ENCODE results near the gene AKAP13.

Gene AKAP13

GRCh38 chr15:85718271-85718971, 338.0 kb downstream of the AKAP13 start:
- DNase-seq, result no peak

GRCh38 chr15:85718981-85719380, 338.6 kb downstream of the AKAP13 start:
- DNase-seq, result no peak

- DNase-seq, result no peak
Observed at GRCh38 chr15:85722374-85723152, 342.2 kb downstream of the AKAP13 start.

- no peak for DNase-seq
Observed at GRCh38 chr15:85723960-85724945, 343.9 kb downstream of the AKAP13 start.

GRCh38 chr15:85725019-85725418, 344.6 kb downstream of the AKAP13 start:
- no peak for DNase-seq

- no peak for DNase-seq
Observed at GRCh38 chr15:85725564-85725963, 345.2 kb downstream of the AKAP13 start.

GRCh38 chr15:85726454-85726853, 346.1 kb downstream of the AKAP13 start:
- no peak for DNase-seq

GRCh38 chr15:85727068-85727467, 346.7 kb downstream of the AKAP13 start:
- no peak for DNase-seq

GRCh38 chr15:85730001-85730820, 349.8 kb downstream of the AKAP13 start:
- peak; percentile 59 for DNase-seq

- no peak for DNase-seq
Observed at GRCh38 chr15:85733416-85733815, 353.0 kb downstream of the AKAP13 start.

GRCh38 chr15:85737061-85737460, 356.7 kb downstream of the AKAP13 start:
- DNase-seq, result no peak

- DNase-seq, result no peak
Observed at GRCh38 chr15:85741021-85741421, 360.6 kb downstream of the AKAP13 start.

- DNase-seq, result no peak
Observed at GRCh38 chr15:85741662-85742061, 361.3 kb downstream of the AKAP13 start.

- DNase-seq, result no peak
Observed at GRCh38 chr15:85742186-85742821, 361.9 kb downstream of the AKAP13 start.

GRCh38 chr15:85743392-85744055, 363.1 kb downstream of the AKAP13 start:
- DNase-seq, result no peak

- DNase-seq, result no peak
Observed at GRCh38 chr15:85744579-85744978, 364.2 kb downstream of the AKAP13 start.

GRCh38 chr15:85745023-85745422, 364.6 kb downstream of the AKAP13 start:
- no peak for DNase-seq

- DNase-seq, result no peak
Observed at GRCh38 chr15:85745525-85746150, 365.2 kb downstream of the AKAP13 start.

- no peak for DNase-seq
Observed at GRCh38 chr15:85746641-85747040, 366.2 kb downstream of the AKAP13 start.

- DNase-seq, result peak; percentile 2
Observed at GRCh38 chr15:85748176-85748575, 367.8 kb downstream of the AKAP13 start.

GRCh38 chr15:85748729-85749128, 368.3 kb downstream of the AKAP13 start:
- peak; percentile 5 for DNase-seq

All from CD4-positive, alpha-beta T cell treated with Interleukin-17A for 4 hours (primary cell).